Pulmonary artery endothelial cell (primary cell): Measurements from ENCODE around the gene BRI3. TPM values are rescaled to one million over a fixed set of nuclear protein-coding genes. Genes with fewer than 3 reads are reported as not detected.

Experiments used
- DNase-seq: peaks from one replicate; pipeline ENCODE4 v3.0.0-alpha.2; 2011; ENCODE audit warnings: low read depth, low spot score
- total RNA-seq: library from RNA; depleted of rRNA; stranded (reverse); fragments of >200 nt; gene quantifications from 2 replicates; pipeline ENCODE4 v1.2.3, GENCODE V29; 2014

The BRI3 gene, protein sequence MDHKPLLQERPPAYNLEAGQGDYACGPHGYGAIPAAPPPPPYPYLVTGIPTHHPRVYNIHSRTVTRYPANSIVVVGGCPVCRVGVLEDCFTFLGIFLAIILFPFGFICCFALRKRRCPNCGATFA
- total RNA-seq: 59.2 and 75.0 TPM in 2 replicates

DNA sequence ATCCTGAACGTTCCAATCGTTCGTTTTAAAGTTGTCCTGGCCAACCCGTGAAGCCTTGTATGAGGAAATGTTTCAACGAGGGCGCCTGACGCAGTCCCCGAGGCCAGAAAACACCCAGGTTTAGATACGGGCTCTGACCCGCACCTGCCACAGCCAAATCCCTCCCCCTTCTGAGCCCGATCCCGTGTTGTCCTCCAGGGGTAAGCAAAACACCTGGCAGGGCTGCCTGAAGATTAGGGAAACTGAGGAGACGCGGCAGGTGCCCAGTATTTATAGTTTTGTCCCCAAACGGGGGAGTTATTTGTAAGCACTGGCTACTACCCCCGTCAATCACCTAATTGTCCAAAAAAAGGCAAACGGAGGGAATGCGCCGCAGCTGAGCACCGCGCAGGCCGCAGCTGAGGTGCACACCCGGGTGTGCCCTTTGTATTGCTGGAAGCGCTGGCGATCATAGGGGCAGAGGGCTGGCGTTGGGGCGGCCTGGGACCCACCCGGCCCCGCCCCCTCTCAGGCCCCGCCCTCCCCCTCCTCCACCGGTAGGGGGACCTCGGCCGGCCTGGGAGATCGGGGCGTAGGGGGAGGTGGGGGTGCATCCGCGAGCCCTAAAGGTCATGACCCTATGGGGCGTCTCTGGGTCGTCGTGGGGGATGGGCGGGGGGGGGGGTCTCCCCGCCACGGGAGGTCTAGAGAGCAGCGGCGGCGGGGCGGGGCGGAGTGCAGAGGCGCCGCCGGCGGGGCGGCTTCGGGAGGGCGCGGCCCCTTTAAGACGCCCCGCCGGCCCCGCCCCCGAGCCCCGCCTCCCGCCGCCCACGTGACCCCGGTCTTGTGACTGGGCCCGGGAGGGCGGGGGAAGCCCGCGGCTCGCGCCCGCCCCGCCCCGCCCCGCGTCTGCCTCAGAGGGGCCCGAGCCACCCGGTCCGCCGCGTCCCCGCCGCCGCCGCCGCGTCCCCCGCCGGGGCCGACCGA, at the start of gene BRI3:
TSS of gene BRI3 (plus strand) at position 896 of the 966 bp plus-strand sequence. CDS start 110 bp downstream, outside the sequence.
- peak; percentile 60 for DNase-seq

DNA sequence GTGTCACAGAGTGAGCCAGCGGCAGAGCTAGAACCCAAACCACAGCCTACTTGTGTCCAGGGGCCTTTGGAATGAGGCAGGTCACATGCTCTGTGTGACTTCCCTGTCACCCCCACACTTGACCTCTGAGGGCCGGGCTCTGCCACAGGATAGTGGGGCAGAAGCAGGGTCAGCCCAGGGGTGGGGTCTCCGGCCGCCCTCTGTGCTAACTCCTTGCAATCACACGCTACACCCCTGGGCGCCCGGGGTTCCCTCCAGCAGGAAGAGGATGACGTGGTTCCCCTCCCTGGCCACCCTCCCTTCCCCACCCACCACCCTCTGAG, 49.3 kb upstream of the BRI3 start:
- DNase-seq: no peak

DNA sequence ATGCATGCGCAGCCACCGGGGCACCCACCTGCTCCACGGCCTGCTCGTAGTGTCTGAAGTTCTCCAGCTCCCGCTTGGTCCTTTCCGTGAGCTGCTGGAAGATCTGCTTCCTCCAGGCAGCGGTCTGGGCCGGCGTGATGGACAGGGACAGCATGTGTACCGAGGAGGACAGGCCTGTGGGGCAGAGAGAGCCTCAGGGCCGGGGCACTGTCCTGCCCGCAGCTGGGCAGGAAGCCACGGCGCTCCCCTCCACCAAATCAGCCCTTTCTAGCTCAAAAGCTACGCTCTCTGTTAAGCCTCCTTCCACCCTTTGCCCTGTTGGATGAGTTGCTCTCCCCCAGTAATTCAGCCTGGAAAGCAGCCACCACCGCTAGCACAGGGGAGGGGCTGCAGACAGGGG, 48.7 kb upstream of the BRI3 start:
- no peak for DNase-seq

DNA sequence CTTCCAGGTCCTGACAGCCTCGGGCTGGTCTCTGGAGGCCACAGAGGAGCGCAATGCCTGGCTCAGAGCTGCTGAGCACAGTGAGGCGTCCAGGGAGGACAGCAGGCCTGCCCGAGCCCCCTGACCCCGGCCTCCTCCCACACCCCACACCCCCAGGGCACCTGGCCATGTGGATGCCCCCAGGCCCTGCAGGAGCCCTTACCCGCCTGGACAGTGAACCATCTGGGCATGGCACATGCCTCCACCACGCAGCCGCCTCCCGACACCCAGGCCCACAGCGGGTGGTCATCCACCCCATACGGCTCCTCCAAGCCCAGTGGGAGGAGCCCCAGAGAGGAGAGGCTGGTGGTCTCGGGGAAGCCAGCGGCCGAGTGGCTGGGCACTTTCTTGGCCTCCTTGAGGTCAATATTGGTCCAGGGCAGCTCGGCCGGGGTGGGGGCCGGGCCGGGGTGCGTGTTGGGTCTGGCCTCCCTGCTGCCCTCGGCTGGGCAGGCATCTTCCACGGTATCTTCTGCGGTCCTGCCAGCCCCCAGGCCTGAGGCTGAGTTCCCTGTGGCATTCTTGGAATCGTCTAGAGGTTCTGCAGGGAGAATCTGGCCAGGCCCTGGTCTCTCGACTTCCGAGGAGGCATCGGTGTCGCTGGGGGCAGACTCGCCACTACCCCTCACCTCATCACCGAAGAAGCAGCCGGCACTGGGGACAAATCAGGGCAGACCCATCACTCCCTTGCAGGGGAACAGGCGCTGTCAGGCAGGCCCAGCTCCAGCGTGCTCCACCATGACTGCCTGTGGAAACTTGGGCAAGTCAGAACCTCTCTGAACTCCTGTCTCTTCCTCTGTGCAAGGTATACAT, 48.0 kb upstream of the BRI3 start:
- no peak for DNase-seq

DNA sequence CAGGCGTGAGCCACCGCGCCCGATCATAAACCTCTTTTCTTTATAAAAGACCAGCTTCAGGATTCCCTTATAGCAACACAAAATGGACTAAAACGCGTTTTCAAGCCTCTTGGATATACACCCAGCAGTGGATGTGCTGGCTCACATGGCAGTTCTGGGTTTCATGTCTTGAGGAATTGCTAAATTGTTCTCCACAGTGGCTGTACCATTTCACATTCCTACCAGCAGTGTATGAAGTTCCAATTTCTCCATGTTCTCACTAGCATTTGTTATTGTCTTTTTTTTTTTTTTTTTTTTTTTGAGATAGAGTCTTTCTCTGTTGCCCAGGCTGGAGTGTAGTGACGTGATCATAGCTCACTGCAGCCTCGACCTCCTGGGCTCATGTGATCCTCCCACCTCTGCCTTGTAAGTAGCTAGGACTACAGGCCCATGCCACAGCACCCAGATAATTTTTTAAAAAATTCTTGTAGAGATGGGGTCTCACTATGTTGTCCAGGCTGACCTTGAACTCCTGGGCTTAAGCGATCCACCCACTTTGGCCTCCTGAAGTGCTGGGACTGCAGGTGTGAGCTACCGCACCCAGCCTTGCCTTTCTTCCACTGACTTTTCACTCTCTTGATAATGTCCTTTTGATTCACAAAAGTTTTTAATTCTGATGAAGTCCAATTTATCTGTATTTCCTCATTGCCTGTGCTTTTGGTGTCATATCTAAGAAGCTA, 46.9 kb upstream of the BRI3 start:
- no peak for DNase-seq

DNA sequence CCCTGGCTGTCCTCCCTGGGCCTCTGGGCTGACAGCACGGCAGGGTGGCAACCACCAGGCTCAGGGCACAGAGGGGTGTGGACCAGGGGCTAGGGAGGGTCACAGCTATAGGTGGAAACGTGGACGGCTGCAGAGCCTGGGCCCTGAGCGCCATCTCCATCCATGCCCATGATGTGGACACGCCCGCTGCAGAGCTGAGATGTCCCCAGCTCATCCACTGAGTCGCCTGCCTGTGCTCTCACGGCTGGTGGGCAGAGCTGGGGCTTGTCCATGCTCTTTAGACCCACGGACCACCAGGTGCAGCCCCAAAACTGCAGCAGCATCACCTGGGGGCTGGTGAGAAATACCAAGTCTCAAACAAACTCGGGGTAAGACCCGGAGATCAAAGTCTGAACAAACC, 45.6 kb upstream of the BRI3 start:
- DNase-seq: no peak

DNA sequence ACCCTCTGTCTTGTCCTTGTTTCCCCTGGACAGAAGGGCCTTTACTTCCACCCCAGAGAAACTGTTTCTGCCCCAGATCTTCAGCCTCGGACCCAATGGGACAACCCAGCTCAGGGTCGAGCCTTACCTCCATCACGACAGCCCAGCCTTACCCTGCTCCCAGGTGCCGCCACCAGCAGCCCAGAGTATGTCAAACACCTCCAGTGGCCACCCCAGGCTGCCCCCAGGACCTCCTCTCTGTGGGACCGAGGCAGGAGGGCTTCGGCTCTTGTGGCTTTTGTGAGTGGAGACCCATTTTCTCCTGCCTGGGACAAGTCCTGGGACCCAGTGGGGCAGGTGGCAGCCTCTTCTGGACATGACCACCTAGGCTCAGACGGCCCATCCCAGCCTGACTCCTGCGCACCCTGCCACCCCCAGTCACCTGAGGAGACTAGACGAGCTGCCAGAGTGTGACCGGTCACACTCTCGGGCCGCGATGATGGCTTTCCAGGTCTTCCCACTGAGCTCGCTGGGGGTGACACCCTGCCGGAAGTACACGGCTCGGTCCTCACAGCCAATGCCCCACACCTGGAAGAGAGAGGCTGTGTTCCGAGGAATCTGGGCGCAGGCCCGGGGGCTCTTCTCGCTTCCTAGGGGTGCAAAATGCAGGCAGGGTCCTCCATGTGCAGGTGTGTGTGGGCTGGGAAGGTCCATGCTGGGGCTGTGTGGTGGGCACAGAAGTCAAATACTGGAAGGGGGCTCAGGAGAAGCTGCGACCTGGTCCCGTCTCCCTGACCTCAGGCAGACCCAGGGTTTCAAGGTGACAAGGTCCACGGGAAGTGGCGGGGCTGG, 44.9 kb upstream of the BRI3 start:
- no peak for DNase-seq

DNA sequence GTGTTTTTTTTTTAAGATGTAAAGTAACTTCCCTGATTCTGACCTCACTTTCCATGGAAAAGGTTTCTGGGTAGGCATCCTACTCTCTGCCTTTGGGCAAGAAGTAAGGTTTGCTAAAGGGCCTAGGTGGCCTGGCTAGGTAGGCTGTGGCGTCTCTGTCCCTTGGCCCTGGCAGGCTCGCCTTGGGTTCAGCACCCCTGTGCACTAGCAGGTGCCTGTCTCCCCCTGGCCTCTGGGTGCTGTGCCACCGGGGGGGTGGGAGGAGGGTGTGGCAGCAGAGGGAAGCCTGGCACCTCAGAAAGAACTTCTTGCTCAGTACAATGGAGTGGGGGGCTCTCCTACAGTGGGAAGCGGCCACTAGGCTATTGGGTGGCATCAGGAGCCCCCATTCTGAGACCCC, 43.4 kb upstream of the BRI3 start:
- DNase-seq: no peak

DNA sequence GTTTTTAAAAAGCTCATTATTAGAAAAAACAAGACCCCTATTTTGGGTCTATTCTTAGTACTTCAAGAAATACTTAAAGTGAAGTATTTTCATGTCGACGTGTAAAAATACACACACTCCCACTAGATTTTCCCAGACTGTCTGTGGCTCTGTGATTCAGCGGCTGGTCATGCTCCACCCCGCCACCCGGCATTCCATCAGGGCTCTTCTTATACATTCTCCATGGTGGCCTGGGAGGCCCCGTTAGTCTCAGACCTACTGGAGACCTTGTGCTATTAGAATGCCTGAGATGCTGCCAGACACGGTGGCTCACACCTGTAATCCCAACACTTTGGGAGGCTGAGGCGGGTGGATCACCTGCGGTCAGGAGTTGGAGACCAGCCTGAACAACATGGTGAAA, 42.5 kb upstream of the BRI3 start:
- no peak for DNase-seq

DNA sequence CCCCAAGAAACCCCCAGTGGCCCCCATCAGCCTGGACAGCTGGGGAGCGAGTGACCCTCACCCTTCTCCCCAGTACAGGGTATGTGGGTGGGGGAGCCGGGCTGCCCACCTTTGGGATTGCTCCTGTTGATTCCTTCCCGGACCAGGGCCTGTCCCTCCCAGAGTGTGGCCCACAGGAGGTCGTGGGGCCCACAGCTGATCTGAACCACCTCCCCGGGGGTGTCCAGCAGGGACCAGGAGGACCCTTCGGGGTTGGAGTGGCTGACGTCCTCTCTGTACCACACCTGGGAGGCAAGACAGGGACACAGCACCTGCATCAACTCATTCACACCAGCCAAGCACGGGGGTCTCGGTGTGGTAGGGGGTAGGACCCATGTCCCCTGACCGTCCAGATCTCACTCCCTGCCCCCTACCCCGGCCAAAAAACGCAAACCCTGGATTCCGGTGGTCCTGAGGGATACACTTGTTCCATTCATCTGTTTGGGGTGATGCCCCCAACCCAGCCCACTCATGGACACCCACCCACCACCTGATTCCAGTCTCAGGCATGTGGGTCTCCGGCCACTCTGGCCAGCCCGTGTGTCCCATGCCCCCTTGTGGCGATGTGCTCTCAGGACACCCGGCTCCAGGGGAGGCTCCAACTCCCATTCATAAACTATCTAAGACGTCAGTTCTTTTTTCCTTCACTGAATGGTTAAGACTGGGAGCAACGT, 40.4 kb upstream of the BRI3 start:
- DNase-seq: no peak

DNA sequence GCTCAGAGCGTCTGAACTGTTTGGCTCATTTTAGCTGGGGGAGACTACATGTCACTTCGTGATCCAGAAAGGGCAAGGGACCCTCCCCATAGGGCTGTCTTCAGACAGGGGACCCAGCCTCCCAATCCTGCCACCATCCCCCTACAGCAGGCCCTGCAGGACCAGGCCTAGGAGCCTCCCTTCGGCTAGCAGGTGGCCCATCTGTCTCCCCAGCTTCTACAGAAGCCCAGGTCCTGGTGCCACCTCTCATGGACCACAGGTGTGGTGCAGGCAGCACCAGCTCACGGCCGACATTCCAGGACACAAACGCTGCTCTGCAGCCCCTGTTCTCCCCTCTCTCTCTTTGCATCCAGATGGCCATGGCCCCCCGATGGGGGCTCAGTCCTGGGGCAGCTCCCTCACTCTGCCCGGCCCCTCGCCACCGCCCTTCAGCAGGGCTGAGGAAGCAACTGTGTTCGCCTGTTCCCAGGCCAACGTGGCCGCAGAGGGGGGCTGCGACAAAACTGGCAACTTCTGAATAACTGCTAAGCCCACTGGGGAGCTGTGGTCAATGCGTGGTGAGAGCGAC, 39.7 kb upstream of the BRI3 start:
- no peak for DNase-seq

DNA sequence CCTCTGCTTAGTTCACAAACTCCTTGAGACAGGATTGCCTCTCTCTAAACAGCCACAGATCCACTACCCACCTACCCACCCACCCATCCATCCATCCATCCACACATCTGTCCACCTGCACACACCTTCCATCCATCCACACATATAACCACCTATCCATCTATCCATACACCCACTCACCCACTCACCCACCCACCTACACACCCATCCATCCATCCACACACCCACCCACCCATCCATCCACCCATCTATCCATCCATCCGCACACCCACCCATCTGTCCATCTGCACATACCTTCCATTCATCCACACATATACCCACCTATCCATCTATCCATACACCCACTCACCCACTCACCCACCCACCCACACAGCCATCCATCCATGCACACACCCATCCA, 39.1 kb upstream of the BRI3 start:
- no peak for DNase-seq

DNA sequence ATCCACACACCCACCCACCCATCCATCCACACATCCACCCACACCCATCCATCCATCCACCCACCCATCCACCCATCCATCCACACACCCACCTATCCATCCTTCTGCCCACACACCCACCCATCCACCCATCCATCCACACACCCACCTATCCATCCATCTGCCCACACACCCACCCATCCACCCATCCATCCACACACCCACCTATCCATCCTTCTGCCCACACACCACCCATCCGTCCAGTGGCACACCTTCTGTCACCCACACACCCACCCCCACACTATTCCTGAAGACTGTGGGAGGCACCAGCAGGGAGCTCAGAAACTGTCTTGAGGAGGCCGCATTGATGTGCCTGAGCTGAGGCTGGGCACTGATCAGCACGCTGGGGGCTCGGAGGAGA, 38.6 kb upstream of the BRI3 start:
- no peak for DNase-seq

DNA sequence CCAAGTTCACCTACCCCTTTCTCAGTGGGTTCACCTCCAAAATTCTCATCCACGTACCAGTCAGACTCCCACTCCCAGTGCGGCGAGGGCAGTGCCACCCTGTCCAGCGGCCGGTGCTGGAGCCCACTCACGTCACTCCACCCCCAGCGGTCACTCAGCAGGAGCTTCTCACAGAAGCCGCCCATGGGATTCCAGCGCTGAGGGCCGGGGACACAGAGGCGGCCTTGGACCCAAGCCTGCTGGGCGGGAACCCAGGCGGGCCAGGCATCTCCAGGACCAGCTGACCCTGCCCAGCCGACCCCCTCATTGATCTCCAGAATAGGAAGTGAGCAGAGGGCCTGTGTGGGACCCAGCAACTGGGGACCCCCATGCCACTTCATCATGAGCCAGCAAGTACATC, 36.6 kb upstream of the BRI3 start:
- no peak for DNase-seq

DNA sequence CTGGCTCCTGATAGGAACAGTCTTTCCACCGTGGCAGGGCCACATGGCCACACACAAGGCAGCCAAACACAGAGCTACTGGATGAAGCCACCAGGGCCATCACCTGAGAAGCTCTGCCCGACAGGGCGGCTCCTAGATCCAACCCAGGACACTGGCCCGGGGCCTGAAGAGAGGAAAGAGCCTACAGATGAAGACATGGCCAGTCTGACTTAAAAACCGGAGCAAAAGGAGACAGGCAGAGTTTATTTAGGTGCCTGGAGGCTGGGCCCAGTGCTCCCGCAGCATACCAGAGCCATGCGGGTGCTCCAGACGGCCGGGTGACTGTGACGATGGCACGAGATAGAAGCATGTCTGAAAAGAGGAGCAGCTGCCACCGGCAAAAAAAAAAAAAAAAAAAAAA, 33.3 kb upstream of the BRI3 start:
- no peak for DNase-seq

DNA sequence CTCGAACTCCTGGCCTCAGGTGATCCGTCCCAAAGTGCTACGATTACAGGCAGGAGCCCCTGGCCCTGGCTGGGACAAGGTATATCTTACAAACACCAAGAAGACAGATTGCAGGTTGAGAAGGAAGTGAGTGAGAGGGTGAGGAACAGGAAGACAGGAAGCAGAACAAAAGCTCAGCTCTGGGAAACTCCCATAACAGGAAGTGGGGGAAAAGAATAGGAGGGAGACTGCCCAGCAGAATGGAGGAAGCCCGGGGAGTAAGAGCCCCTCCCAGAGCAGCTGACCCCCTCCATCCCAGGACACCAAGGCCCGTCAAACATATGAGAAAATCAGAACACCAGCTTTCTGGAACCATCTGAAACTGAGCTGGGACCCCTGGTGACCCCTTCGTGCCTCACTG, 32.4 kb upstream of the BRI3 start:
- no peak for DNase-seq

DNA sequence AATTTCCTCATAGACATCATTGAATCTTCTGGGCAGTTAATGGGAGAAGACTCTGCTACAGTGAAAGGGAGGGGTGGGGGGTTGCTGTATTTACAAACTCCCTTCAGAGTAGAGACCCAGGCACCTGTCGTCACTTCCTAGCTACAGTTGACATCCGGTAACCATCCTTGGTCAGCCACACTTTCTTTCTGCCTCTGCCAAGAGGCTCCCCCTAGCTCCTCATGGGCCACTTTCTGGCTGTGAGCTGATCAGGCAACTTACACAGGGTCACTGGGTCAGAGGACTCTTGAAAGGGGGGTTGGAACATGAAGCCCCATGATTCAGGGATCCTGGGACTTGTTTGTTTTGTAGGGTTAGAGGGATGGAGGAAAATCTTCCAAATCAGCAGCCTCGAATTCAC, 30.7 kb upstream of the BRI3 start:
- no peak for DNase-seq

DNA sequence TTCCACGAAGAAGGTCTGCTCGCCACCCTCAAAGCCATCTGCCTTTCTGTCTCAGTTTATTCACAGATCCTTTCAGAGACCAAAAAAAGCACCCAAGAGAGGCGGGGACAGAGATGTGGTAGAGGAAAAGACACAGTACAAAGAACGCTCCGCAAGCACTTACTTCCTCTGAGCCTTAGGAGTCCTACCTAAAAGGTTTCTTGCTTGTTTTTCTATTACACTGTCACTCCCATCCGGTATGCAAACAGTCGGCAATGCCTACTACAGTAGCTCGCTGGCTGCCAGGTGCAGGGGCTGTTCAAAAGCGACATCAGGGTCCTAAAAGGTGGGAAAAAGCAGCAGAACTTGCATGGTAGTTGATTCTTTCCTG, 30.3 kb upstream of the BRI3 start:
- no peak for DNase-seq

DNA sequence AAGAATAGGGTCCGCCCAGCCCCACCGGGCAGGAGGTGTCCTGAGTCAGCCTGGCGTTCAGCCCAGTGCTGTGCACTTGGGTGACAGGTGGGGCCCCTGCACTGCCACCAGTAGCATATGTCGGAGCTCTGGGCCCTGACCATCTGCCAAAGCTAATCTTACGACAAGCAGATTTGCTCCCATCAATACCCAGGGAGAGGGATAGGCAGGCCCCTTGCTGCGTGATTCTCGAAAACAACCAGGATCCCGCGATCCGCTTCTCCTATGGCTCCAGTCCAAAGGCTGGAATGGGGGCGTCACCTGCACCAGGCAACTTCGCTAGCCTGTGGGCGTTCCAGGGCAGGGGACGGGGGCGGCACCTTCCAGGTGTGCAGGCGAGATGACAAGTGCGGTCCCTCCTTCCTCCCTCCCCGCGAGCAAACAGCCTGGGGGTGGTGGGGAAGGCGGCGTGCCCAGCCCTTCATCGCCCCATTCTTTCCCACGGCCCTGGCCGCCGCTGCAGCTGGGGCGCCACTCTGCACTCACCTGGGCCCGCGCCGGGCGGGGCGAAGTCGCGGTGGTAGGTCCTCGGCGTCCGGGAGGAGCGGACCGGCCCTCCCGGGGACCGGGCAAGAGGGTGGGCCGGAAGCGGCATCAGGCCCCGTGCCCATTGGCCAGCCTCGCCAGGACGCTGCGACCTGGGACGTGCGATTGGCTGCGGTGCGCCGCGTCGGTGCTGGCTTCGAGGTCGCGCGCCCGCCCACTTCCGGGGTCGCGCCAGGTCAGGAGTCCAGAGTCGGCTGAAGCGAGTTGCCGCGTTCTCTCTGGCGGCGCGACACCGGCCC, 29.7 kb upstream of the BRI3 start, which contains the start of gene TECPR1:
TSS of gene TECPR1 (minus strand) at position 632 of the 824 bp plus-strand sequence. CDS start 6,086 bp downstream, outside the sequence.
- no peak for DNase-seq
